ENCODE results near the gene MIB1. TPM values are rescaled to one million over a fixed set of nuclear protein-coding genes. Genes with fewer than 3 reads are reported as not detected.

MIB1 gene
- total RNA-seq, 4 donors from 2014 or later = 15.7 to 31.8 (median 27.6) TPM

DNA sequence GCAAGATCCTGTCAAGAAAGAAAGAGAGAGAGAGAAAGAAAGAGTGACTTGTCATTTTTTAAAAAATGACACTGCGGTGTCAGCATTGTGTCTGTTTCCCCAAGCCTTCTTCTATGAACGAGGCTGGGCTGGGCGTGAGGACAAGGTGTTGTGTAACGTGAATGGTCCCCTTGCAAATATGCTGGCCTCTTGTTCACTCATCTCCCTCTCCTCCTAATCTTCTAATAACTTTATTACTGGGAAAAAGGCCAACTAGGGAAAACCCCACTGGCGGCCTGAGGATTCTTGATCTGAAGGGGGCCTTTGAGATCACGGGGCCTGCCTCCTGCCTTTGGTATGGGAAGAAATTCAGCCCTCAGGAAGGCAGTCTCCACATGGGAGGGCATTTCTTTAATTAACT is 163.1 kb downstream of the MIB1 start:
- TF ChIP-seq POLR2AphosphoS5 (IDR thresholded peaks at IDR 0.05) (no peak), POLR2A (IDR thresholded peaks at IDR 0.05) (no peak), EP300 (IDR thresholded peaks at IDR 0.05; ENCODE audit: low read depth) (no peak)
- TF ChIP-seq, protein P1, sequence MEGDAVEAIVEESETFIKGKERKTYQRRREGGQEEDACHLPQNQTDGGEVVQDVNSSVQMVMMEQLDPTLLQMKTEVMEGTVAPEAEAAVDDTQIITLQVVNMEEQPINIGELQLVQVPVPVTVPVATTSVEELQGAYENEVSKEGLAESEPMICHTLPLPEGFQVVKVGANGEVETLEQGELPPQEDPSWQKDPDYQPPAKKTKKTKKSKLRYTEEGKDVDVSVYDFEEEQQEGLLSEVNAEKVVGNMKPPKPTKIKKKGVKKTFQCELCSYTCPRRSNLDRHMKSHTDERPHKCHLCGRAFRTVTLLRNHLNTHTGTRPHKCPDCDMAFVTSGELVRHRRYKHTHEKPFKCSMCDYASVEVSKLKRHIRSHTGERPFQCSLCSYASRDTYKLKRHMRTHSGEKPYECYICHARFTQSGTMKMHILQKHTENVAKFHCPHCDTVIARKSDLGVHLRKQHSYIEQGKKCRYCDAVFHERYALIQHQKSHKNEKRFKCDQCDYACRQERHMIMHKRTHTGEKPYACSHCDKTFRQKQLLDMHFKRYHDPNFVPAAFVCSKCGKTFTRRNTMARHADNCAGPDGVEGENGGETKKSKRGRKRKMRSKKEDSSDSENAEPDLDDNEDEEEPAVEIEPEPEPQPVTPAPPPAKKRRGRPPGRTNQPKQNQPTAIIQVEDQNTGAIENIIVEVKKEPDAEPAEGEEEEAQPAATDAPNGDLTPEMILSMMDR (IDR thresholded peaks at IDR 0.05) = no peak
- Histone ChIP-seq H3K36me3 (no peaks in the 10 kb centered on the region), H3K9me3 (no peaks in the 10 kb centered on the region), H3K27me3 (no peaks in the 10 kb centered on the region), H3K27ac (no peak overlapping the region), H3K4me1 (peaks cover 0 to 21% (median 5%) of the 10 kb centered on the region in 4 donors), H3K4me3 (no peak overlapping the region)
- no peak for DNase-seq
- WGBS, 2 donors (ENCODE audit: low coverage in 1 of 2) = 65 to 67% methylated on average over 4 to 6 of the region's 6 CpGs
- in situ Hi-C loops (cut with MboI; ENCODE audit: low pct_ligation_motif_present in 1 of 4, low pct_unique_long_range_greater_than_20kb in 1 of 4, low sequenced_read_pairs in 3 of 4) (loop anchor here in 2 of 4 donors (10.0 to 25.0 kb wide), 4 partner anchors 61 to 659 kb away; partner anchors contain the start of gene GATA6 (in 1 of the 2)), intact Hi-C loops (cut with DNase I; ENCODE audit: low total_unique reads) (loop anchor here (10.0 kb wide), 1 partner anchor 51 kb away; no protein-coding TSS in a partner anchor)

DNA sequence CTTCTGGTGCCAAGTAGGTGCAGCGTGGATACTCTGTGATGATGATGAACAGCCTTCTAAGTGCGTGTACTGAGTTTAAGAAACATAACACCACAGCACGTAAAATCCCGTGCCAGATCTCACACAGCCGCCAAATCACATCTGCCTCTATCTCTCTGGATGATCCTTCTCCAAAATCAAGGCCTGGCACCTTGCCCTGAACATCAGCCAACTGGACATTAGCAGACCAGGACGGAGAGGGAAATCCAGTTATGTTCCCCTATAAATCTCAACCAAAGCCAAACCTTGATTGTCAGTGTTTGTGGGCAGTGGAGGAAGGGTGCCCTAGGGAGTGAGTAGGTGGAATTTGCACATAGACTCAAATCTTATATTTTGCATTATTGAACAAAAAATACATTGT is 164.3 kb downstream of the MIB1 start:
- no peak for TF ChIP-seq EP300 (IDR thresholded peaks at IDR 0.05; ENCODE audit: low read depth)
- TF ChIP-seq POLR2AphosphoS5 (IDR thresholded peaks at IDR 0.05) = no peak
- TF ChIP-seq, protein P1 (IDR thresholded peaks at IDR 0.05) = no peak
- TF ChIP-seq POLR2A (IDR thresholded peaks at IDR 0.05) = no peak
- WGBS, 2 donors (ENCODE audit: low coverage in 1 of 2) = 30 to 40% methylated on average over 6 of the region's 6 CpGs
- Histone ChIP-seq H3K27ac (no peak overlapping the region), H3K9me3 (no peaks in the 10 kb centered on the region), H3K36me3 (no peaks in the 10 kb centered on the region), H3K27me3 (no peaks in the 10 kb centered on the region), H3K4me3 (no peak overlapping the region), H3K4me1 (peaks cover 0 to 21% (median 5%) of the 10 kb centered on the region in 4 donors)
- intact Hi-C loops (cut with DNase I; ENCODE audit: low total_unique reads) = loop anchor here (10.0 kb wide), 1 partner anchor 50 kb away; no protein-coding TSS in a partner anchor
- in situ Hi-C loops (cut with MboI; ENCODE audit: low pct_ligation_motif_present in 1 of 4, low pct_unique_long_range_greater_than_20kb in 1 of 4, low sequenced_read_pairs in 3 of 4) = loop anchor here in 2 of 4 donors (10.0 to 25.0 kb wide), 4 partner anchors 60 to 657 kb away; partner anchors contain the start of gene GATA6 (in 1 of the 2)
- no peak for DNase-seq

DNA sequence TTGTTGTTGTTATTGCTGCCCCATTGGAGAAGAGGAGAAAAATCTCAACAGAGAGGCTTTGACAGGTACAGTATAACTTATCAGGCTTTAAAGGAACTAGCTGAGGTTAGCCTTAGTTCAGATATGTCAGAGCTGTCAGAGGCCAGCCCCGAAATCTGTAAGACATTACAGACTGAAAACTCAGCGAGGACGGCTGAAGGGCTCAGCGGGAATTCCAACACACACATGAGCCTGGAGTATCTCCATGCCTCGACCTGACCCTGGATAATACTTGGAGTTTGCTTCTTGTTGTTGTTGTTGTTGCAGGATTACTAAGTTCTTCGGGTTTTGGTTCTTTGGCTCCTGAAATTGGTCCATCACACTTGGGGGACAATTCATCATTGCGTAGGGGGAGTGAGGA is 166.9 kb downstream of the MIB1 start:
- intact Hi-C loops (cut with DNase I; ENCODE audit: low total_unique reads) (loop anchor here (10.0 kb wide), 1 partner anchor 47 kb away; no protein-coding TSS in a partner anchor), in situ Hi-C loops (cut with MboI; ENCODE audit: low pct_ligation_motif_present in 1 of 4, low pct_unique_long_range_greater_than_20kb in 1 of 4, low sequenced_read_pairs in 3 of 4) (loop anchor here in 2 of 4 donors (10.0 to 25.0 kb wide), 4 partner anchors 57 to 655 kb away; partner anchors contain the start of gene GATA6 (in 1 of the 2))
- no peak for DNase-seq
- H3K36me3 ChIP-seq = no peaks in the 10 kb centered on the region
- peaks cover 0 to 8% (median 0%) of the 10 kb centered on the region in 4 donors for H3K4me1 ChIP-seq
- TF ChIP-seq EP300 (IDR thresholded peaks at IDR 0.05; ENCODE audit: low read depth) (no peak), POLR2A (IDR thresholded peaks at IDR 0.05) (no peak), POLR2AphosphoS5 (IDR thresholded peaks at IDR 0.05) (no peak)
- TF ChIP-seq, protein P1 (IDR thresholded peaks at IDR 0.05) = no peak
- H3K9me3 ChIP-seq = no peaks in the 10 kb centered on the region
- H3K4me3 ChIP-seq = no peak overlapping the region
- H3K27ac ChIP-seq = no peak overlapping the region
- 85% methylated on average over 7 of the region's 7 CpGs; no CpG with 5 or more reads in 1 of the 2 donors for WGBS, 2 donors (ENCODE audit: low coverage in 1 of 2)
- no peaks in the 10 kb centered on the region for H3K27me3 ChIP-seq

DNA sequence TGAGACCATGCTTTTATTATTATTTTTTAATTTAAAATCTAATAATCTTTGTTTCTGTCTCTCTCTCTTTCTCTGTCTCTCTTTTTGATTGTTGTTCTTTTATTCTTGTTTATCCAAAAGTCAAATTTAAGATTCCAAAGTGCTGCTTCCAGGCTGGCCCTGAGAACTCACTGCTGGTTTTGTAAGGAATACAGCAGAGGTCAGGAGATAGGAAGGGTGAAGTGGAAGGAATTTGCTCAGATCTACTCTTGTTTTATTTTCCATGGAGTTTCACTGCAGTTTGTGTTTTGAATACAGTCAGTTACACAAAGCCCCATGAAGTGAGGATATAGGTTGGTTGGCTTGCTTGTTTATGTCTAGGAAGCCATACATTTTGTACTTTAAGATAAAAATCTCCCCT is 168.1 kb downstream of the MIB1 start:
- DNase-seq = no peak
- Histone ChIP-seq H3K36me3 (no peaks in the 10 kb centered on the region), H3K9me3 (no peaks in the 10 kb centered on the region), H3K4me1 (peaks cover 0 to 13% (median 0%) of the 10 kb centered on the region in 4 donors), H3K27me3 (no peaks in the 10 kb centered on the region), H3K4me3 (no peak overlapping the region), H3K27ac (no peak overlapping the region)
- in situ Hi-C loops (cut with MboI; ENCODE audit: low pct_ligation_motif_present in 1 of 4, low pct_unique_long_range_greater_than_20kb in 1 of 4, low sequenced_read_pairs in 3 of 4) (loop anchor here in 2 of 4 donors (10.0 to 25.0 kb wide), 4 partner anchors 56 to 654 kb away; partner anchors contain the start of gene GATA6 (in 1 of the 2)), intact Hi-C loops (cut with DNase I; ENCODE audit: low total_unique reads) (loop anchor here (10.0 kb wide), 1 partner anchor 46 kb away; no protein-coding TSS in a partner anchor)
- TF ChIP-seq POLR2AphosphoS5 (IDR thresholded peaks at IDR 0.05) (no peak), POLR2A (IDR thresholded peaks at IDR 0.05) (no peak), EP300 (IDR thresholded peaks at IDR 0.05; ENCODE audit: low read depth) (no peak)
- TF ChIP-seq, protein P1 (IDR thresholded peaks at IDR 0.05) = no peak
